HG03175 (cell line): ENCODE data around the gene PEX5L.

ENCODE experiments used
- ATAC-seq: cut with Tn5 transposase; IDR thresholded peaks from one replicate; pipeline ENCODE4 v1.9.1; 2021; ENCODE audit warnings: mild to moderate bottlenecking, moderate library complexity; ENCODE audit not compliant: unreplicated experiment

Gene PEX5L

DNA sequence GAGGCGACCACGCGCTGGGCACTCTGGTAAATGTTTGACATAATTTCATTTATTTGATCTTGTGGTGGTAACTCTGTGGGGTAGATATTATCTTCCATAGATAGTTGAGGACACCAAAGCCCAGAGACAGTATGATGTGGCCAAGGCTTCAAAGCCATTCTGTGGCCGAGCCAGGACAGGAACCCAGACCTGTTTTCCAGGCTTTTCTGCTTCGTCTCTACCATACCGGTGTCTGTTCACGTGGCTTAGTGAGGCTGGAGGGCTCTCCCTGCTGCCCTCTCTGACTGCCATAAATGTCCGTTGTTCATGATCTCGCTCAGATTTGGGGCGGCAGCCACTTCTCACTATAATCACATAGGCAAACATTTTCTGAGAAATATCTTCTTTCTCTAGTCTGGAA lies 134.7 kb downstream of the PEX5L start:
- no peak for ATAC-seq

DNA sequence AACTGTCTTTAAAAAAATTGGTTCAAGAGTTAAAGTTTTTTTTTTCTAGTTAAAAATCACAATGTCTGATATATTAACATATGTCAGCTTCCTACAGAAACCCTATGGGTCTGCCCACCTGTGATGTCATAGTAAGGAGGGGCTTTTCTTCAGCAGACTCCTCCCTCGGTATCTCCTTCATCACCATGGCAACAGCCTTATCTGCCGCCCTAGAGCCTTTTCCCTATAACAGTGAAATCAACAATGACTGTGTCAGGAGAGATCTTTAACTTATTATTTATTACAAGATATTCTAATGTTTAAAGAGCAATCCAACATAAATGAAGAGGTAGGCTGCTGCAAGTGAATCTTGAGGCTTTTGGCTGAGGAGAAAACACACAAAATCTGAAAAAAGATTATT lies 138.7 kb downstream of the PEX5L start:
- ATAC-seq, result peak; percentile 98

DNA sequence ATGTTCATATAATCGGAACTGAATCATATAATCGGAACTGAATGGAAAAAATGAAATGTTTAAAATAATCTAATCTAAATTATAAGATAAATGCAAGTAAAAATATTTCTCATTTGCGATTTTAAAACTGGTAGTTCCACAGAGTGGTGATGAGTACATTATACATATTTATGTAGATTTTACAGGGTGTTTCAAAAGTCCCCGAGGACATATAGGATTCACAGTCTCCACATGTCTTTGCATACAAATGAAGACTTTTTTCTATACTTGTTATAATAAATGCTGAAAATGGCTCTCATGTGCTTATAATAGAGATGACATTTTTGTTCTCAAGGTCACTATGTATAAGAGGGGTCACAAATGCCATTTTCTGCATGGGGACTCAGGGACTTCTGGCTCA lies 139.5 kb downstream of the PEX5L start:
- no peak for ATAC-seq

DNA sequence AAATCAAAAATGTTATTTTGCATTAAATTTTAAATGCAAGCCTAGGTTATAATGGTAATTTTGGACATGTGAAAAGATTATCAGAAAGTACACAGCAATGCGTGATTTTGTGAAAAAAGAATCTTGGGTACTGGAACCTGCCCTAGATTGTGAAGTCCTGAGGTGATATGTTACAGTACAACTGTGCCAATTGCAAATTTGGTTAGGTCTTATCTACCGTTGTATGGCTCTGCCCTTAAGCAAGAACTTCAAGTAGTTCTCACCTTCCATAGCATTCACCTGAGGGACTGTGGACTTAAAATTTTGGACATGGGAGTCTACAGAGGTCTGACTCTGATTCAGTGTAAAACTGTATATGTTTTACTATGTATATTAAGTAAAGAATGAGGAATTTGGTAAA lies 140.2 kb downstream of the PEX5L start:
- ATAC-seq, result no peak

DNA sequence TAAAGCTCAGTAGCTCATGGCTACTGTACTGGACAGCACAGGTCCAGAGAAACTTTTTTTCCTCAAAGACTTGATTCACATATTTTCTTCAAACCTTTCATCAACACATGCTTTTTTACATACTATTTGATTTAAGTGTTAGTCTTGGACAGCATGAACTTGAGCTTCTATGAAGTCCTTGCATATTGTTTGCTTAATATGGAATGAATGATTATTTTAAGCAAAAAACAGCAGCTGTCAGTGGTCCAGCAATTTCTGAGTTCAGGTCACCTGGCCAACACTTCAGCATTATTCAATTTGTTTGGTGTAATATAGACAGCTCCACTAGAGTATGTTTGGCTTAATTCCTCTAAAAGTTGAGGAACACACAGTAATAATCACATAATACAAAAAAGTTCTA lies 141.4 kb downstream of the PEX5L start:
- no peak for ATAC-seq

DNA sequence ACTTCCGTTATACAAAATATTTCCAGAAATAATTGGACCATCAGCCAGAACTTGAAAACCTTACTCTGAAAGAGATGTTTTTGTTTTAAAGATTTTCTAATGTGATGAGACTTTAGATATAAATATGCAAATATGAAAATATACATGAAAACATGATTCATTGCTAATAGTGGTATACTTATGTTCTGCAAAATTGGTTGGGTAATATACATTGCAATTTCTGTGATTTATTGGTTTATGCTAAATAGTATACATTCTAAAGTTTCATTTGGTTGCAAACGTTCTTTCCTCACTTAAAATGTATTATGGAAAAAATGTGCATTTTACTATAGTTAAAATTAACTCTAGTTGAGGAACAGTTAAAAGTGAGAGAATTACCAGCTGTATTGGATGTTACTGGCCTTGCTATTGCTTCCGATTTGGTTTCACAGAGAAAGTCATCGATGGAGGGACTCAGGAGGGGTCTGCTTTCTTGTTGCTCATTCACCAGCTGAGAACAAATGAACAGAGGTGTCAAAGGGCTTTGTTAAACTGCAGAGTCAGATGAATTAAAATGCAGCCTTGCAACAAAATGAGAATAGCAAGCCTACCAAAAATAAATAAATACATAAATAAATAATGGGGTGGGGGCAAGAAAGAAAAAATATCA lies 149.3 kb downstream of the PEX5L start:
- no peak for ATAC-seq

DNA sequence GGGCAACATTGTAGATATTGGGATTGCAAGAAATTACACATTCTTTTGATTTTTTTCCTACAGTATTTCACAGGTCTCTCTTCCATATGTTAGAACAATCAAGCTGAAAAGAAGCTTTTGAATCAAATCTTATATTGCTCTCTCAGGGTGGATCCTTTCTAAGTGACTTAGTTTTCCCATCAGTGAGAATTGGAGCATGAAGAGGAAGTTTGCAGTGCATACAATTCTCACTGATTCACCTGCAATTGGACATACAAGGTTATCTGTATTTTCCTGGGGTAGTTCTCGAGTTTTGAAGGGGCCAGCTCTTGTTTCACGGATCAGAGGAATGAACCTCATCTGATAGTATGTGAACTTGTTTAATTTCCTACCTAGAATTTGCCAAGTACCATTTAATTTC lies 150.8 kb downstream of the PEX5L start:
- ATAC-seq, result no peak

DNA sequence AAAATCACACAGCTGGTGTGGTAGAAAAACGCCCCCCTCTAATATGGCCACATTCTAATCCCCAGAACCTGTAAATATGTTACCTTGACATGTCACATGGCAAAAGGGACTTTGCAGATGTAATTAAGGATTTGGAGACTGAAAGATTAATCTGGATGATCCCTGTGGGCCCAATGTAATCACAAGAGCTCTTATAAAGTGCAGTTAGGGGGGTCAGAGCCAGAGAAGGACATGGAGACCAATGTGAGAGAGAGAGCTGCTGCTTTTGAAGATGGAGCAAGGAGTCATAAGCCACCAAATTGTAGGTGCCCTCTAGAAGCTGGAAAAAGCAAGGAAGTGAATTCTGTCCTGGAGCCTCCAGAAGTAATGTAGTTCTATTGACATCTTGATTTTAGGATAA lies 152.6 kb downstream of the PEX5L start:
- ATAC-seq, result no peak

DNA sequence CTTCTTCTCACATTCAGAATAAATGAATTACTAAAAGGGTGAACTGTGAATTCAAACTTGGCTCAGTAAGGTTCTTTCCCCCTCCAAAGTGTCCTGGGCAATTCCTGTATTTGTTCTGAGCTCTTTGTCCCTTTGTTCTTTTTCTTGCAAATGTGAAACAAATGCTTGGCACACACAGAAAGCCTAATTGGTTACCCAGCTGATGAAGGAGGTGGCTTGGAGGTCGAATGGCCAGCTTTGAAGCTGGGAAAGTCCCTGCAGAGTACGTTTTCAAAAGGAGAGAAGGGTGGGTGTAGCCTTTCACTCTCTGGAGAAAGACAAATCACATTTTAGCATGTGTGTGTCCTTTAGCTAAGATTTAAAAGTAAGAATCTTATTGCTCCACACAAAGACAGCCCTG lies 154.4 kb downstream of the PEX5L start:
- ATAC-seq, result peak; percentile 67

DNA sequence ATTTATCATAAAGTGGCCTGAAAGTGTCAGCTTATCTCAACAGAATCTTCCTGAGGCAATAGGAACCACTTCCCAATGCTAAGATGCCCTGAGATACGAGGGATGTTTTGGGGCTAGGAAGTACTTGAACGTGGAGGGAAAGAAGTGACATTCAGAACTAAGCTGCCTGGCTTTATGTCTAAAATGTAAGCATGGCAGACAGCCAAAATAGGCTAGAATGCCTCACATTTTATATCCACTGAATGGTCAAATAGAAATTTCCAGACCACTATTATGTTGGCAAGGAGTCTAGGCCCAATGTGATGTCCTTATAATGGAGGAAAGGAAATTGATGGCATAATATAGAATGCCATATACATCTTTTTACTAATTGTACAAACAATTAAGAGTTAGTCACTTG lies 154.9 kb downstream of the PEX5L start:
- ATAC-seq, result no peak

DNA sequence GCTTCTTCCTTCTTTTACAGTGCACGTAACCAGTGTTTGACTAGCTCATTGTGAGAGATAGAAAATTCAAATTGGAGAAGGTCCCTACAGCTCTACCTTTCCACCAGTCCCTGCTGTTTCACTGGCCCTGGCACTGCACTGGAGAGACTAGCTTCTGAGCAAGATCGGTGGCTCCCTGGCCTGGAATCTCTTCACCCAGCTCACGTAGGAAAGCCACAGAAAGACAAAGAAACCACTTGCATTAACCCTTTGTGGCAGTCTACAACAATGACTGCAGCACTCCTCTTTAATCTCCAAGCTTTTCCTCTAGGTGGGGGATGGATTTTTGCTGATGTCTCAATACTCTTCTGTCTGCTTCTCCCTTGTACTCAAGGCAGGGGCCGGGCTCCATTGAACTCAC lies 155.9 kb downstream of the PEX5L start:
- ATAC-seq, result no peak

DNA sequence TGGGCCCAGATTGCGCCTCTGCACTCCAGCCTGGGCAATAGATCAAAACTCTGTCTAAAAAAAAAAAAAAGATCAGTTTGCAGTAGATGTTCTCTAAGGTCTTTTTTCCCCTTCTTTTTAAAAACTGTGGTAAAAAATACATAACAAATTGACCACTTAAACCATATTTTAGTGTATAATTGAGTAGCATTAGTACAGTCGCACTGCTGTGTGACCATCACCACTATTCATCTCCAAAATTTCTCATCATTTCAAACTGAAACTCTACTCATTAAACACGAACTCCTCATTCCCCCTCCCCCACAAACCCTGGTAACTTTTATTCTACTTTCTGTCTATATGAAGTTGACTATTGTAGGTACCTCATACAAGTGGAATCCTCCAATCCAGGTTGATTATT lies 160.3 kb downstream of the PEX5L start:
- ATAC-seq, result no peak

DNA sequence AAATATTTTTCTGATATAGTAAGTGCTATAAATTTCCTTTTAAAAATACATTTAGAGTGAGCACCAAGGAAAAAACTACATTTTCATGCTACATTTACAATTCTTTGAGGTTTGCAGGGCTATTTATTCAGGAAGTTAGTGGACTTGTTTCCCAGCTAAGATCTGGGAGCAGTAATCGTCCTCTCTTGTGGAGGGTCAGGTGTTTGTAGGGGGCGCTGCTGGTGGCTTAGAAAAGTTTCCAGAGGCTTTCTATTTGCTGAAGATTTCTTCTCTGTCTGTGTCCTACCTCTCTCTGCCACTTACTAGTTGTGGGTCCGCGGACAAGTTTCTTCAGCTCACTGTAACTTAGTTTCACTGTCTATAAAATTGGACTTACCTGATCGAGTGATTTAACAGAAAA lies 163.9 kb downstream of the PEX5L start:
- ATAC-seq, result no peak

DNA sequence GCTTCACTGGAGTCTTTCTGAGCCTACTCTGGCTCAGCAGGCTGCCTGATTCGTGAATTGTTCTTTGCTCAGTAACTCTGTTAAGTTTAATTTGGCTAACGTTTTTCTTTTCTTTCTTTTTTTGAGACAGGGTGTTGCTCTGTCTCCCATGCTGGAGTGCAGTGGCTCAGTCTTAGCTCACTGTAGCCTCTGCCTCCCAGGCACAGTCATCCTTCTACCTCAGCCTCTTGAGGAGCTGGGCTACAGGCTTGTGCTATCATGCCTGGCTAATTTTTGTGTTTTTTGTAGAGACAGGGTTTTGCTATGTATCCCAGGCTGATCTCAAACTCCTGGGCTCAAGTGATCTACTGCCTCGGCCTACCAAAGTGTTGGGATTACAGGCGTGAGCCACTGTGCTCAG lies 165.0 kb downstream of the PEX5L start:
- no peak for ATAC-seq

DNA sequence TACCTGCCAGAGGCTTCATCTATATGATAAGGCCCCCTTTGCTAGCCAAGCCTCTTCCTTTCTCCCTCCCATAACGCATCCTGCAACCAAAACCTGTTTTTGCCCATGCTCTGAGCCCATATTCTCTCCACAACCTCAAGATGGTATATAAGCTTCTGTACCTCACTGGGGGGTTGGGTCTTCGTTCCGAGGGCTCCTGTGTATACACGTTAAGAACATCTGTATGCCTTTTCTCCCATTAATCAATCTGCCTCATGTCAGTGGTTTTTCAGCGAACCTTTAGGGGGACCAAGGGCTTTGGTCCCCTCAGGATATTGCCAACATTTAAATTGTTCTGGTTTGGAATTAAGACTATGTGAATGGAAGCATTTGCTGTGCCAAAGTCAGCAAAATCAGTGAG lies 168.0 kb downstream of the PEX5L start:
- no peak for ATAC-seq

DNA sequence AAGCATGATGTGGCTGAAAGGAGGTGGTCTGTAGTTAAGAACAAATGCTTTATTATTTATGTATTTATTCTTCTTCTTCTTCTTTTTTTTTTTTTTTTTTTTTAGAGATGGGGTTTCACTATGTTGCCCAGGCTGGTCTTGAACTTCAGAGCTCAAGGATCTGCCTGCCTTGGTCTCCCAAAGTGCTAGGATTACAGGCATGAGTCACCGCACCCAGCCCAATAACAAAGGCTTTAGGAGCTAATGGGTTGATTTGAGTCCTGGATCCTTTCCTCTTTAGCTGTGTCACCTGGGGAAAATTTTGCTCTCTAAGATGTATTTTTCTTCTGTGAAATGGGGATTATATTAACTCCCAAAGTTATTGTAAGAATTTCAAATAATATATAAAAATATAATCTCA lies 168.8 kb downstream of the PEX5L start:
- ATAC-seq, result no peak

DNA sequence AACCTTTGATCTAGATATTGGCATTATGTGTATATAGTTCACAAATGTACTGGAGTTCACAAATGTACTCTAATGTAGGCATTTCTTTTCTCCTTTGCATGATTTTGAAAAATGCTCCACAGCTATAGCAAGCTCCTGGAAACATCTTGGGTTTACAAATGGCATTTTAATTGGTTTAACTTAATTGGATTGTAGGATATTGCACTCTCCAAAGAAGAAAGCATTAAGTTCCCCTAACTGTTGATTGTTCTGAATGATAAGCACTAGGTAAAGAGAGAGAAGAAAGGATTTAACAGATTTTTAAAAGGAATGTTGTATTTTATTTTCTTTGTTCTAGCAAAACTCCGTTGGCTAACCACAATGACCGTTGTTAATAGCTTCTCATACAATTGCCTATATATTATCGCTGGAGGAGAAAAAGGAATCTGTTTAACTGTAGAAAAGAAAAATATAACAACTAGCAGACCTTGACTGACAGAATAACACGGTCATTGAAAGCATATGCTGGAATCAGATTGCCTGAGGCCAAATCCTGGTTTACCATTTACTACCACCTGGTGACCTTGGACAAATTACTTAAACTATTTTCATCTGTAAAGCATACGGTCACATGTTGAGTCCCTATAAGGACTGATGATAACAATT lies 170.8 kb downstream of the PEX5L start:
- no peak for ATAC-seq

DNA sequence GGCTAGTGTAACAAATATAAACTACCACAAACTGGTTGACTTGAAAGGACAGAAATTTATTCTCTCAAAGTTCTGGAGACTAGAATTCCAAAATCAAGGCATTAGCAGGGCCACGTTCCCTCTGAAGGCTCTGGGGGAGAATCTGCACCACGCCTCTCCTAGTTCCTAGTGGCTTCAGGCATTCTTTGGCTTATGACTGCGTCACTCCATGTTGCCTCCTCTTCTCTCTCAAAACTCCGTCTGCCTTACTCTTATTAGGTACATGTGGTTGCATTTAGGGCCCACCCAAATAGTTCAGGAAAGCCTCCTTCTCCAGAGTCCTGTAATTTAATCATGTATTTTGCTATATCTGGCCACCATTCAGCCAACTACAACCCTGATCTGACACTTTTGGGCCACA lies 174.8 kb downstream of the PEX5L start:
- no peak for ATAC-seq

DNA sequence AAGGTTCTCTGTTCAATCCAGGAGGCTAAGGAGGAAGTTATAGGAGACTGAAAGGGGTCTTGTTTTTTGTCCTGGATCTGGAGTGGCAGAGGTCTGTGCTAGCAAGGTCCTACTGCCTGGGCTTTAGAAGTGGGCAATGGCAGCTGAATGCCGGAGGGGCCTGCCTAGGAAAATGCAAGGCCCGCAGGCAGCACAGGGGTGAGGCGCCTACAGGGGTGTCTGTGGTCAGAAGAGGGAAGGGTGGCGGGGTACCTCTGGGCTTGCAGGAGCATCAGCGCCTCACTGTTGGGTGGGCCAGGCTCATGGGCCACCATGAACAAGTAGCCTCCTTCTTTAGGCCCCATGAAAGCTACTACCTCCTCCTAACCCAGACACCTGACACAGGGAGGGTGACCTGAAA lies 175.4 kb downstream of the PEX5L start:
- no peak for ATAC-seq

DNA sequence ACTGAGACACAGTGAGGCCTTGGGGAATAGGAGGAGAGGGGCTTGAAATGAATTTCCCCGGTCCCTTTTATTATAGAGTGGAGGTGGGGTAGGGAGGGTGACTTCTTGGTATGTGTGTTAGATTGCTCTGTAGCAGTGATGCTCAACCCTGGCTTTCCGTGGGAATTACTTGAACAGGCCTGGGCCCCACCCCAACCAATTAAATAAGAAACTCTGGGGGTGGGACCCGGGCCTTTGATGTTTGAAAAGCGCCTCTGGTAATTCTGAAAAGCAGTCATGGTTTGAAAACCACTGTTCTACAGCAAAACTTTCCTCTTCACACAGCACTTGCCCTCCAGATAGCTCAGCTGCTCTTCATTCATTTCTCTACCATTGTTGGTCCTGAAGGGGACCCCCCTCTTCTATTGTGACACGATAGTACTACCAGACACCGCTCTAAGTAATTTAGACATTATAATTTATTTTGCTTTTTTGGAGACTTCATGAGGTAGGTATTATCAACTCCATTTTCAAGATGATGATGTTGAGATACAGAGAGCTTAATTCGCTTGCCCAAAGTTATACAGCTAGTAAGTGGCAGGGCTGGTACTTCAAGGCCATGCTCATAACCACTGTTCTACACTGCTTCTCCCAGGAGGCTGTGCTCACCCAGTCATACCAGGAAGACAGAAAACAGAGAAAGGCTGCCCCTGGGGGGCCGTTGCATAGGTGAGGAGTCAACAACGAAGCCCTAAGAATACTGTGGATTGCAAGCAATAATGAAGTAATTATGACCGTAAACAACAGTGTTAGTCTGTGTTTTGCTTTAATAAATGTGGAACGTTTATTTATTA lies 176.2 kb downstream of the PEX5L start:
- ATAC-seq, result no peak

DNA sequence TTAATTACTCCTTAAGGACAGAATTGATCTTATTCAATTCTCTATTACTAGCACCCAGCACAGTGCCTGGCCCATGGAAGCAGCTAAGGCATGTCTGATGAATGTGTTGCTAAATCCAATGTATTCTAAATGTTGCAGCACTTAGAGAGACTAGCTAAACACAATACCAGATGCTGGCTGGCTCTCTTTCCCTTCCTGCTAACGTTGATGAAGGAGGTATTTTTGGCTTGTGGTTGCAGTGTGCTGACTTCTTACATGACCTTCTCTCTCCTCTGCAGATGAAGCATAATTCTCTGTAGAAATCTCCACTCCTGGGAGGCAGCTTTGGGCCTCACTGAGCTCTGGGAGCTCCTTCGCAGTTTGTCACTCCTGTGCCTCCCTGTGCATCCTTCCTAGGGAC lies 183.6 kb downstream of the PEX5L start:
- peak; percentile 65 for ATAC-seq
